HepG2 (cell line): ENCODE results near the gene UTP3. TPM values are rescaled to one million over a fixed set of nuclear protein-coding genes. Genes with fewer than 3 reads are reported as not detected.
A peak's percentile ranks its signal among the peaks of the same experiment; 100 is the strongest.

Experiments used
- HES4 ChIP-seq: sonication (generic); formaldehyde crosslinking; IDR thresholded peaks from 2 replicates; pipeline ENCODE4 v1.9.0; 2021; ENCODE audit warnings: mild to moderate bottlenecking, missing genetic modification reagents, borderline replicate concordance
- REL ChIP-seq: sonication (generic); formaldehyde crosslinking; conservative IDR thresholded peaks from 2 replicates; pipeline ENCODE4 v1.8.0; 2022; ENCODE audit warnings: mild to moderate bottlenecking, missing genetic modification reagents, moderate library complexity
- ZBTB39 ChIP-seq: sonication (generic); formaldehyde crosslinking; IDR thresholded peaks from 2 replicates; pipeline ENCODE4 v1.5.0; 2020; ENCODE audit warnings: missing genetic modification reagents
- ZBTB40 ChIP-seq, 2 experiments: fragments of 450-650 bp in 1 of 2; sonication (generic) in 1 of 2; formaldehyde crosslinking in 1 of 2; IDR thresholded peaks; 2 replicates each; pipeline versions ENCODE4 v1.6.1 to v1.8.0; 2016 to 2022; ENCODE audit warnings: antibody characterized with exemption in 1 of 2, mild to moderate bottlenecking in 1 of 2, missing genetic modification reagents in 1 of 2
- ZBTB43 ChIP-seq: sonication (generic); formaldehyde crosslinking; conservative IDR thresholded peaks from 2 replicates; pipeline ENCODE4 v1.4.0; 2020; ENCODE audit warnings: missing genetic modification reagents
- ZNF280B ChIP-seq: sonication (generic); formaldehyde crosslinking; IDR thresholded peaks from 2 replicates; pipeline ENCODE4 v1.5.0; 2020; ENCODE audit warnings: missing genetic modification reagents, mild to moderate bottlenecking, borderline replicate concordance
- ZNF644 ChIP-seq: IDR thresholded peaks from 2 replicates; pipeline ENCODE4 v1.6.1; 2016; ENCODE audit warnings: low read depth
- ZNF691 ChIP-seq: sonication (generic); formaldehyde crosslinking; IDR thresholded peaks from 2 replicates; pipeline ENCODE4 v1.4.0; 2020; ENCODE audit warnings: missing genetic modification reagents, low read depth, mild to moderate bottlenecking, borderline replicate concordance
- ZNF788 ChIP-seq: sonication (generic); formaldehyde crosslinking; IDR thresholded peaks from 2 replicates; pipeline ENCODE4 v1.5.0; 2020; ENCODE audit warnings: mild to moderate bottlenecking, missing genetic modification reagents, borderline replicate concordance
- polyA plus RNA-seq, 8 experiments: library from polyadenylated mRNA; depleted of rRNA in 3 of 8; stranded (reverse) in 7 of 8; unstranded in 1 of 8; fragments of >200 nt; fragmentation: Illumina TruSeq in 4 of 8; extraction: Trizol in 4 of 8; gene quantifications; 2 replicates each; pipeline versions ENCODE4 v1.2.1 to v1.2.3, GENCODE V29; 2011 to 2016; ENCODE audit warnings: low read depth in 4 of 8, missing spikeins in 1 of 8, mixed read lengths in 1 of 8; ENCODE audit not compliant: insufficient read depth in 1 of 8
- total RNA-seq, 5 experiments: library from RNA; depleted of rRNA; stranded (reverse); fragments of >200 nt; fragmentation: Illumina TruSeq; extraction: Trizol; gene quantifications; 2 replicates each; pipeline ENCODE4 v1.2.3, GENCODE V29; 2016; ENCODE audit warnings: low read depth in 1 of 5

Gene UTP3
- total and polyA plus RNA-seq, 2 of the 13 experiments (the other 11 are each of a cell fraction or from before 2014, with no cell fraction given), result 6.9 to 19.5 TPM

GRCh38 chr4:70705183-70706043 lies 17.1 kb downstream of the UTP3 start (continued):
- no peak for TF ChIP-seq ZBTB40 (IDR thresholded peaks at IDR 0.05)
- TF ChIP-seq ZBTB40 (CRISPR knock-in tag; IDR thresholded peaks at IDR 0.05), result peak; percentile 45; the same call in 1 of the 2 replicates
- TF ChIP-seq ZNF788 (CRISPR knock-in tag), result no peak
- TF ChIP-seq ZNF691 (CRISPR knock-in tag), result no peak
- peak; percentile 68; the same call in 1 of the 2 replicates for TF ChIP-seq HES4 (CRISPR knock-in tag)
- no peak for TF ChIP-seq ZBTB39 (CRISPR knock-in tag)
- TF ChIP-seq ZNF280B (CRISPR knock-in tag), result peak; percentile 65; the same call in 1 of the 2 replicates
- no peak for TF ChIP-seq REL (CRISPR knock-in tag)
- no peak for TF ChIP-seq ZBTB43
- TF ChIP-seq ZNF644, result no peak
